Body of pancreas (tissue), 4 donors: ENCODE results near the gene RELB. TPM values are rescaled to one million over a fixed set of nuclear protein-coding genes. Genes with fewer than 3 reads are reported as not detected.

Source experiments
- ATAC-seq: fragments of 150-250 bp; one replicate; pipeline ENCODE4 v1.9.1; 2016
- DNase-seq, 4 donors: peaks; one replicate each; pipeline ENCODE4 v3.0.0-alpha.2; 2019
- H3K27ac ChIP-seq, 4 donors: fragments of 200-600 bp; sonication (generic); 1 replicate in 3 of 4; 2 replicates in 1 of 4; pipeline versions ENCODE4 v1.5.1 to v1.6.1; 2016 to 2019; ENCODE audit warnings: mild to moderate bottlenecking in 1 of 4, mixed read lengths in 1 of 4, moderate library complexity in 1 of 4
- H3K27me3 ChIP-seq, 2 donors: fragments of 200-600 bp; sonication (generic); one replicate each; pipeline ENCODE4 v1.6.0; 2016; ENCODE audit warnings: mild to moderate bottlenecking in 1 of 2
- H3K36me3 ChIP-seq, 2 donors: fragments of 200-600 bp; sonication (generic); replicated peaks in 1 of 2; 2 replicates each; pipeline ENCODE4 v1.5.1; 2016; ENCODE audit warnings: low read depth in 2 of 2; ENCODE audit not compliant: insufficient read depth in 1 of 2
- H3K4me1 ChIP-seq: fragments of 200-600 bp; sonication (generic); one replicate; pipeline ENCODE4 v1.6.0; 2016
- H3K4me3 ChIP-seq, 2 donors: fragments of 200-600 bp; sonication (generic); 1 replicate in 1 of 2; 2 replicates in 1 of 2; pipeline ENCODE4 v1.5.1; 2016 to 2019
- H3K9me3 ChIP-seq, 3 donors: fragments of 200-600 bp; sonication (generic); 1 replicate in 2 of 3; 2 replicates in 1 of 3; pipeline ENCODE4 v1.5.1; 2016
- POLR2A ChIP-seq, 3 donors: fragments of 450-650 bp; IDR thresholded peaks; one replicate each; pipeline ENCODE4 v1.6.1; 2016; ENCODE audit warnings: antibody characterized with exemption in 3 of 3, mild to moderate bottlenecking in 2 of 3
- WGBS, 2 donors: methylation state at CpG; one replicate each; pipeline ENCODE4 v1.1.5; 2017; 5-methylcytosine and 5-hydroxymethylcytosine counted together
- intact Hi-C: fragments of 100-400 bp; cut with DNase I; formaldehyde crosslinking; loops from one replicate; pipeline ENCODE4 v1.15.1; 2023
- total RNA-seq, 2 donors: library from RNA; depleted of rRNA; stranded (reverse); fragments of >200 nt; gene quantifications; one replicate each; pipeline ENCODE4 v1.1.0, GENCODE V29; 2016
- TF ChIP-seq, protein P1 (sequence below), 7 experiments: fragments of 450-650 bp in 4 of 7; fragments of 200-600 bp in 3 of 7; sonication (generic) in 3 of 7; IDR thresholded peaks; one replicate each; pipeline ENCODE4 v1.5.1; 2016 to 2019; ENCODE audit warnings: antibody characterized with exemption in 7 of 7

RELB gene
- total RNA-seq, 2 donors from 2014 or later, result 8.9 to 11.9 TPM

DNA sequence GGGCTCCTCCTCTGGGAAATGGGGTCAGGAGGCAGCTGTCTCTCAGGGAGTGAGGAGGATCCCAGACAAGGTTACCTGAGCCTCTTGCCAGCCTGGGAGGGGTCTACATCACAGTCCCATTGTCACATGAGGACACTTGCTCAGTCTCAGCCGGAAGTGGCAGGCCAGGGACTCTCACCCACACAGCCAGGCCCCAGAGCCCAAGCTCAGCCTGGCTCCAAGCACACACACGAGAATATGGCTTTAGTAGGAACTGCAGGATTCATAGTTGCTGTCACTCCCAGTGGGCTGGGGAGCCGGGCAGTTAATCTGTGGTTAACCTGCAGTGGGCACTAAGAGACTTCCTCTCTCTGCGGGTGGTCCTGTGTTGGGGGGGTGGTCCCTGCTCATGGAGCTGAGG, 15.8 kb upstream of the RELB start:
- Histone ChIP-seq H3K36me3 (peaks cover 0 to 11% of the 10 kb centered on the region in 2 donors), H3K27me3 (no peaks in the 10 kb centered on the region), H3K27ac (no peak overlapping the region), H3K9me3 (no peaks in the 10 kb centered on the region), H3K4me1 (no peaks in the 10 kb centered on the region), H3K4me3 (no peak overlapping the region)
- intact Hi-C loops, result no loop called here
- DNase-seq (no peak), ATAC-seq (no peak)
- 83% methylated on average over 4 of the region's 4 CpGs; no CpG with 5 or more reads in 1 of the 2 donors for WGBS, 2 donors
- no peak for TF ChIP-seq POLR2A (IDR thresholded peaks at IDR 0.05)
- TF ChIP-seq, protein P1, sequence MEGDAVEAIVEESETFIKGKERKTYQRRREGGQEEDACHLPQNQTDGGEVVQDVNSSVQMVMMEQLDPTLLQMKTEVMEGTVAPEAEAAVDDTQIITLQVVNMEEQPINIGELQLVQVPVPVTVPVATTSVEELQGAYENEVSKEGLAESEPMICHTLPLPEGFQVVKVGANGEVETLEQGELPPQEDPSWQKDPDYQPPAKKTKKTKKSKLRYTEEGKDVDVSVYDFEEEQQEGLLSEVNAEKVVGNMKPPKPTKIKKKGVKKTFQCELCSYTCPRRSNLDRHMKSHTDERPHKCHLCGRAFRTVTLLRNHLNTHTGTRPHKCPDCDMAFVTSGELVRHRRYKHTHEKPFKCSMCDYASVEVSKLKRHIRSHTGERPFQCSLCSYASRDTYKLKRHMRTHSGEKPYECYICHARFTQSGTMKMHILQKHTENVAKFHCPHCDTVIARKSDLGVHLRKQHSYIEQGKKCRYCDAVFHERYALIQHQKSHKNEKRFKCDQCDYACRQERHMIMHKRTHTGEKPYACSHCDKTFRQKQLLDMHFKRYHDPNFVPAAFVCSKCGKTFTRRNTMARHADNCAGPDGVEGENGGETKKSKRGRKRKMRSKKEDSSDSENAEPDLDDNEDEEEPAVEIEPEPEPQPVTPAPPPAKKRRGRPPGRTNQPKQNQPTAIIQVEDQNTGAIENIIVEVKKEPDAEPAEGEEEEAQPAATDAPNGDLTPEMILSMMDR (IDR thresholded peaks at IDR 0.05), result no peak

GRCh38 chr19:44986389-44986788, 14.9 kb upstream of the RELB start:
- TF ChIP-seq, protein P1 (IDR thresholded peaks at IDR 0.05), result no peak
- TF ChIP-seq POLR2A (IDR thresholded peaks at IDR 0.05), result no peak
- intact Hi-C loops, result no loop called here
- peaks cover 0 to 11% of the 10 kb centered on the region in 2 donors for H3K36me3 ChIP-seq
- no peaks in the 10 kb centered on the region for H3K9me3 ChIP-seq
- H3K4me3 ChIP-seq, result no peak overlapping the region
- 84 to 93% methylated on average over 3 to 7 of the region's 7 CpGs for WGBS, 2 donors
- no peaks in the 10 kb centered on the region for H3K27me3 ChIP-seq
- H3K27ac ChIP-seq, result no peak overlapping the region
- no peaks in the 10 kb centered on the region for H3K4me1 ChIP-seq
- ATAC-seq (no peak), DNase-seq (no peak)

DNA sequence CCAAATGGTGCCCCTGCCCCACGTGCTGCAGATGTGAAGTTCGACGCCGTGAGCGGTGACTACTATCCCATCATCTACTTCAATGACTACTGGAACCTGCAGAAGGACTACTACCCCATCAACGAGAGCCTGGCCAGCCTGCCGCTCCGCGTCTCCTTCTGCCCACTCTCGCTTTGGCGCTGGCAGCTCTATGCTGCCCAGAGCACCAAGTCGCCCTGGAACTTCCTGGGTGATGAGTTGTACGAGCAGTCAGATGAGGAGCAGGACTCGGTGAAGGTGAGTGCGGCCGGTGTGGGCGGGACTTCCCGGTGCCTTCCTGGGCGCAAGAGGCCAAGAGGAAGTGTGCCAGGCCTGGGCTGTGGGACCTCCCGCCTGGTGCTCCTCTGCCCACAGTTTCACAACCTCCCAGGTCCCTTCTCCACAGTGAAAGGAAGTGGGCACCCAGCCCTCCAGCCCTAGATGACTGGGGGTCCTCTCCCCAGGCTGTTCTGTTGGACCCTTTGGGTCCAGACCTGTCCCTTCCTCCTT, 14.1 kb upstream of the RELB start:
- H3K4me3 ChIP-seq, result no peak overlapping the region
- intact Hi-C loops, result no loop called here
- TF ChIP-seq, protein P1 (IDR thresholded peaks at IDR 0.05), result no peak
- TF ChIP-seq POLR2A (IDR thresholded peaks at IDR 0.05), result no peak
- no peaks in the 10 kb centered on the region for H3K9me3 ChIP-seq
- DNase-seq (no peak), ATAC-seq (no peak)
- H3K27me3 ChIP-seq, result no peaks in the 10 kb centered on the region
- WGBS, 2 donors, result 83 to 89% methylated on average over 14 to 20 of the region's 20 CpGs
- peaks cover 0 to 11% of the 10 kb centered on the region in 2 donors for H3K36me3 ChIP-seq
- H3K27ac ChIP-seq, result no peak overlapping the region
- H3K4me1 ChIP-seq, result no peaks in the 10 kb centered on the region

- intact Hi-C loops, result no loop called here
- no peak overlapping the region for H3K27ac ChIP-seq
- no peak overlapping the region for H3K4me3 ChIP-seq
- ATAC-seq (no peak), DNase-seq (no peak)
- no peaks in the 10 kb centered on the region for H3K4me1 ChIP-seq
- H3K9me3 ChIP-seq, result no peaks in the 10 kb centered on the region
- TF ChIP-seq, protein P1 (IDR thresholded peaks at IDR 0.05), result no peak
- TF ChIP-seq POLR2A (IDR thresholded peaks at IDR 0.05), result no peak
- H3K27me3 ChIP-seq, result no peaks in the 10 kb centered on the region
- H3K36me3 ChIP-seq, result peaks cover 0 to 11% of the 10 kb centered on the region in 2 donors
- WGBS, 2 donors, result 85% methylated on average over 9 of the region's 9 CpGs; no CpG with 5 or more reads in 1 of the 2 donors
Measured at GRCh38 chr19:44988273-44988672, 13.0 kb upstream of the RELB start.

DNA sequence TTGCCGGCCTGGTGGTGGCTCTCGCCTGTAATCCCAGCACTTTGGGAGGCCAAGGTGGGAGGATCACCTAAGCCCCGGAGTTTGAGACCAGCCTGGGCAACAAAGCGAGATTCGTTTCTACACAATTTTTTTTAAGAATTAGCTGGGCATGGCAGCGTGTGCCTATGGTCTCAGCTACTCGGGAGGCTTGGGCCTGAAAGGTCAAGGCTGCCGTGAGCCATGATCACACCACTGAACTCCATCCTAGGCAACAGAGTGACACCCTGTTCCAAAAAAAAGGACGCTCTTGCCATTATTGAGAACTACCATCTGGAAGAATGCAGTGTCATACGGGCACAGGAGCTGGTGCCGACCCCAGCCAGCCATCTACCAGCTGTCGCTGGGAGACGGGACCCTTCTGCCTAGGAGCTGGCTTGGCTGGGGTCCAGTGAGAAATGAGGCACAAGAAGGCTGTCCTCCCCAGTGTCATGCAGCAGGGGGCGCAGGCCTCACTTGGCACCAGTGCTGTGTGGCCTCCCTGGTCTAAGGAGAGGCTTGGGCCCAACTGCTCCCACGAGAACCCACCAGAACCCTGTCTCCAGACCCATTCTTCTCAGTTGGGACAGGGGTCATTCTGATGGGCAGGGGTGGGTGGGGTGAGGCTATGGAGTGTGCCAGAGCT, 12.2 kb upstream of the RELB start:
- H3K4me1 ChIP-seq, result no peaks in the 10 kb centered on the region
- 76% methylated on average over 10 to 15 of the region's 15 CpGs for WGBS, 2 donors
- peaks cover 0 to 11% of the 10 kb centered on the region in 2 donors for H3K36me3 ChIP-seq
- H3K9me3 ChIP-seq, result no peaks in the 10 kb centered on the region
- no peaks in the 10 kb centered on the region for H3K27me3 ChIP-seq
- no peak overlapping the region for H3K27ac ChIP-seq
- ATAC-seq (peak; percentile 64), DNase-seq (peak; percentile 66 to 73 (median 68))
- intact Hi-C loops, result no loop called here
- TF ChIP-seq POLR2A (IDR thresholded peaks at IDR 0.05), result no peak
- TF ChIP-seq, protein P1 (IDR thresholded peaks at IDR 0.05), result peak; percentile 12 to 52 (median 47)
- no peak overlapping the region for H3K4me3 ChIP-seq
